Right lobe of liver (tissue), 6 donors: ENCODE measurements around the gene FTO. TPM values are rescaled to one million over a fixed set of nuclear protein-coding genes. Genes with fewer than 3 reads are reported as not detected.

Experiments
- ATAC-seq, 4 donors: fragments of 200-7000 bp; cut with Tn5 transposase; one replicate each; pipeline ENCODE4 v1.9.1; 2020; ENCODE audit warnings: mild to moderate bottlenecking in 4 of 4, moderate library complexity in 4 of 4
- DNase-seq, 3 donors: peaks; one replicate each; pipeline ENCODE4 v3.0.0-alpha.2; 2020
- H3K27ac ChIP-seq, 3 donors: fragments of 200-600 bp; one replicate each; pipeline ENCODE4 v1.8.0; 2022
- H3K27me3 ChIP-seq, 2 donors: fragments of 200-600 bp; one replicate each; pipeline ENCODE4 v1.8.0; 2022
- H3K36me3 ChIP-seq, 4 donors: fragments of 200-600 bp; sonication (generic) in 1 of 4; one replicate each; pipeline versions ENCODE4 v1.5.1 to v1.8.0; 2017 to 2022; ENCODE audit warnings: control low read depth in 1 of 4
- H3K4me1 ChIP-seq, 4 donors: fragments of 200-600 bp; sonication (generic) in 1 of 4; one replicate each; pipeline versions ENCODE4 v1.5.1 to v1.8.0; 2017 to 2022; ENCODE audit warnings: control low read depth in 1 of 4
- H3K4me3 ChIP-seq, 3 donors: fragments of 200-600 bp; one replicate each; pipeline ENCODE4 v1.8.0; 2022
- H3K9me3 ChIP-seq, 4 donors: fragments of 200-600 bp; sonication (generic) in 1 of 4; one replicate each; pipeline versions ENCODE4 v1.5.1 to v1.8.0; 2017 to 2022; ENCODE audit warnings: control low read depth in 1 of 4
- POLR2A ChIP-seq: fragments of 450-650 bp; IDR thresholded peaks from one replicate; pipeline ENCODE4 v1.6.1; 2017; ENCODE audit warnings: antibody characterized with exemption, mild to moderate bottlenecking
- WGBS: methylation state at CpG from one replicate; pipeline ENCODE4 v1.1.6; 2018; ENCODE audit warnings: low coverage, low lambda C conversion rate; ENCODE audit not compliant: insufficient coverage; ENCODE audit errors: missing lambda C conversion rate; 5-methylcytosine and 5-hydroxymethylcytosine counted together
- intact Hi-C, 2 donors: fragments of 100-400 bp; cut with DNase I; formaldehyde crosslinking; loops; one replicate each; pipeline versions ENCODE4 v1.11.2 to v1.14.1; 2022
- total RNA-seq, 6 experiments: library from RNA; depleted of rRNA in 2 of 6; stranded (reverse); fragments of >200 nt in 2 of 6; fragmentation: NEBNext Ultra II Directional in 3 of 6; extraction: Animal tissue kit (Norgen Biotek cat#: 25700) in 3 of 6; gene quantifications; one replicate each; pipeline versions ENCODE4 v1.1.0 to v1.2.4, GENCODE V29; 2016 to 2023
- TF ChIP-seq, protein P1 (sequence below), 4 donors: fragments of 200-600 bp in 3 of 4; fragments of 450-650 bp in 1 of 4; IDR thresholded peaks; one replicate each; pipeline versions ENCODE4 v1.5.1 to v1.8.0; 2016 to 2022; ENCODE audit warnings: antibody characterized with exemption in 4 of 4, mild to moderate bottlenecking in 2 of 4
- donor health status: DM: no; HTN: yes; CAD: no.
- donor health status: DM: no; HTN: no; CAD: no.
- donor health status: DM: no; HTN: no; CAD: no.
- donor health status: DM: no; HTN: yes; CAD: no.
- donor health status: DM: no; HTN: yes; CAD: no.

The FTO gene
- total RNA-seq, 6 experiments from 2014 or later = 28.9 to 51.6 (median 33.6) TPM

DNA sequence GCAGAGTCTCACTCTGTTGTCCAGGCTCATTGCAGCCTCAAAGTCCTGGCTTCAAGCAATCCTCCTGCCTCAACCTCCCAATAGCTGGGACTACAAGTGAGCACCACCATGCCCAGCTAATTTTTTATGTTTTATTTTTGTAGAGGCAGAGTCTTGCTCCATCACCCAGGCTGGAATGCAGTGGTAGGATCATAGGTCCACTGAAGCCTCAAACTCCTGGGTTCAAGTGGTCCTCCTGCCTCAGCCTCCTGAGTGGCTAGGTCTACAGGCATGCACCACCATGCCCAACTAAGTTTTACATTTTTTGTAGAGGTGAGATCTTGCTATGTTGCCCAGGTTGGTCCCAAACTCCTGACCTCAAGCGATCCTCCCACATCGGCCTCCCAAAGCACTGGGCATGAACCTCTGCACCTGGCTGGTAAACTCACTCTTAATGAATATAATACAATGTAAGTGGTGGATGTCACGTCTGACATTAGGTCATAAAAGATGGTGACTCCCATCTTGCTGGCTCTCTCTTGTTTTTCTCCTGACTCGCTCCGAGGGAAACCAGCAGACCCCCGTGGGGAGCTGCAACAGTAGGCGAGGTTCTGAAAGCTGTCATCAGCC lies 456.4 kb downstream of the FTO start:
- Histone ChIP-seq H3K9me3 (no peaks in the 10 kb centered on the region), H3K4me3 (no peak overlapping the region), H3K4me1 (peaks cover 0 to 6% (median 2%) of the 10 kb centered on the region in 4 donors), H3K27ac (no peak overlapping the region), H3K36me3 (no peaks in the 10 kb centered on the region), H3K27me3 (no peaks in the 10 kb centered on the region)
- intact Hi-C loops = no loop called here
- no peak for ATAC-seq
- peak in 1 of 3 donors; percentile 3 for DNase-seq
- TF ChIP-seq, protein P1, sequence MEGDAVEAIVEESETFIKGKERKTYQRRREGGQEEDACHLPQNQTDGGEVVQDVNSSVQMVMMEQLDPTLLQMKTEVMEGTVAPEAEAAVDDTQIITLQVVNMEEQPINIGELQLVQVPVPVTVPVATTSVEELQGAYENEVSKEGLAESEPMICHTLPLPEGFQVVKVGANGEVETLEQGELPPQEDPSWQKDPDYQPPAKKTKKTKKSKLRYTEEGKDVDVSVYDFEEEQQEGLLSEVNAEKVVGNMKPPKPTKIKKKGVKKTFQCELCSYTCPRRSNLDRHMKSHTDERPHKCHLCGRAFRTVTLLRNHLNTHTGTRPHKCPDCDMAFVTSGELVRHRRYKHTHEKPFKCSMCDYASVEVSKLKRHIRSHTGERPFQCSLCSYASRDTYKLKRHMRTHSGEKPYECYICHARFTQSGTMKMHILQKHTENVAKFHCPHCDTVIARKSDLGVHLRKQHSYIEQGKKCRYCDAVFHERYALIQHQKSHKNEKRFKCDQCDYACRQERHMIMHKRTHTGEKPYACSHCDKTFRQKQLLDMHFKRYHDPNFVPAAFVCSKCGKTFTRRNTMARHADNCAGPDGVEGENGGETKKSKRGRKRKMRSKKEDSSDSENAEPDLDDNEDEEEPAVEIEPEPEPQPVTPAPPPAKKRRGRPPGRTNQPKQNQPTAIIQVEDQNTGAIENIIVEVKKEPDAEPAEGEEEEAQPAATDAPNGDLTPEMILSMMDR (IDR thresholded peaks at IDR 0.05) = no peak
- no peak for TF ChIP-seq POLR2A
- 63% methylated on average over 2 of the region's 7 CpGs for WGBS

DNA sequence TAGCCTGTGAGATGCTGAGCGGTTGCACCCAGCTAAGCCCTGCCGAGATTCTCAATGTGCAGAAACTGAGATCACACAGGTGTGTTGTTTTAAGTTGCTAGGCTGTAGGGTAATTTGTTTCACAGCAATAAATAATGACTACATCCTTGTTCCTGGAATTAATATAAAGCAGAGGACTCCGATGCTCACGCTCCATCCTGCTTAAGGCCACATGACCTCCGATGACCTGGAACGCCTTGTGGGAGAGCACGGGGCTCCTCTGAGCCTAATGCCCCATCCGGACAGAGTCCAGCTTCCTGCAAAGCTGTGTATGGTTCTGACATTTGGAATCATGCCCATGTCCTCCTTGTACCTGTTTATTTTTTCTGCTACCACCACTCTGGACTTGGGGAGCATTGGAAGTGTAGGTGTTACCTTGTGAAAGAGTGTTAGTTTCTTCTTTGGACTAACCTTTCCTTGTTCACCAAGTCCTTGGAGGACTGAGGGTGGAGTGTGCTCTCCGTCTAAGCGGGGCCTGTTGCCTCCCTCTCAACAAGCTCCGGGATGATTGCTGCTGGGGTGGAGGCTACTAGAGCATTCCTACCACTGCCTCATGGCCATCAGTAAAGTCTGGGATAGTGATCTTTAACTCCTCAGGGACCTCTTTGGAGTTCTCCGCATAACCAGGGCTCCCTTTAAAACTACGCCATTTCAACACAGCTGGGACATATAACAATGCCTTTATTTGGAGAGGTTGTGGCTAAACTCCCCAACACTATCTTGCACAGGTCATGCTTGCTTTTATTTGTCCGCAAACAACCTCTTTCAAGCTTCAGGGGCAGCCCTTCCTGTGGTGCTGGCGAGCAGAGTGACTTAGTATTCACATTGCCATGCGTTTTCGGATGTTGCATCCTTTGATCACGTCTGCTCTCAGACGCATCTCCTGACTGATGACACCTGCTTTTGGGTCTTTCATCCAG lies 457.3 kb downstream of the FTO start:
- DNase-seq (peak in 1 of 3 donors; percentile 36), ATAC-seq (peak in 1 of 4 donors; percentile 35)
- intact Hi-C loops = no loop called here
- no peaks in the 10 kb centered on the region for H3K9me3 ChIP-seq
- H3K4me3 ChIP-seq = no peak overlapping the region
- H3K36me3 ChIP-seq = no peaks in the 10 kb centered on the region
- H3K4me1 ChIP-seq = peaks cover 0 to 14% (median 6%) of the 10 kb centered on the region in 4 donors
- TF ChIP-seq, protein P1 (IDR thresholded peaks at IDR 0.05) = no peak
- no peak for TF ChIP-seq POLR2A
- H3K27me3 ChIP-seq = no peaks in the 10 kb centered on the region
- no peak overlapping the region for H3K27ac ChIP-seq
- WGBS = 72% methylated on average over 12 of the region's 19 CpGs

DNA sequence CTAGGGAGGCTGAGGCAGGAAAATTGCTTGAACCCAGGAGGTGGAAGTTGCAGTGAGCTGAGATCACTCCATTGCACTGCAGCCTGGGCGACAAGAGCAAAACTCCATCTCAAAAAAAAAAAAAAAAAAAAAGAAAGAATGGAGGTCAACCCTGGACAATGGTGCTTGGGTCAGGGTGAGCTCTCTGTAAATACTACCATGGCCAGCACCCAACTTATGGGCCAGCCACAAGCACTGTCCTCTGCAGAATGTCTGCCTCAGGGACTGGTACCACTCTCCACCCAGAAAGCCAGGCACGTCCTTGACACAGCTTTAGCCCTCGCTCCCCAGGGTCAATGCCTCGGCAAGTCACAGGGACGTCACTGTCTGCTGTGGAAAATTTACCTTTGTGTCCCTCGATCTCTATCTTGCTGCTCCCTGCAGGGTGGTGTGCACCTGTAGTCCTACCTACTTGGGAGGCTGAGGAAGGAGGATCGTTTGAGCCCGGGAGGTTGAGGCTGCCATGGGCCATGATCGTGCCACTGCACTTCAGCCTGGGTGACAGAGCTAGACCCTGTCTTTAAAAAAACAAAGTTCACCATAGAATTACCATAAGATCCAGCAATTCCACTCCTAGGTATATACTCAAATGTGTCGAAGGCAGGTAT lies 459.4 kb downstream of the FTO start:
- 82% methylated on average over 6 of the region's 10 CpGs for WGBS
- intact Hi-C loops = no loop called here
- Histone ChIP-seq H3K4me3 (no peak overlapping the region), H3K4me1 (peaks cover 0 to 14% (median 6%) of the 10 kb centered on the region in 4 donors), H3K36me3 (no peaks in the 10 kb centered on the region), H3K27ac (no peak overlapping the region), H3K27me3 (no peaks in the 10 kb centered on the region), H3K9me3 (no peaks in the 10 kb centered on the region)
- DNase-seq = peak in 1 of 3 donors; percentile 22
- no peak for ATAC-seq
- TF ChIP-seq, protein P1 (IDR thresholded peaks at IDR 0.05) = no peak
- TF ChIP-seq POLR2A = no peak

DNA sequence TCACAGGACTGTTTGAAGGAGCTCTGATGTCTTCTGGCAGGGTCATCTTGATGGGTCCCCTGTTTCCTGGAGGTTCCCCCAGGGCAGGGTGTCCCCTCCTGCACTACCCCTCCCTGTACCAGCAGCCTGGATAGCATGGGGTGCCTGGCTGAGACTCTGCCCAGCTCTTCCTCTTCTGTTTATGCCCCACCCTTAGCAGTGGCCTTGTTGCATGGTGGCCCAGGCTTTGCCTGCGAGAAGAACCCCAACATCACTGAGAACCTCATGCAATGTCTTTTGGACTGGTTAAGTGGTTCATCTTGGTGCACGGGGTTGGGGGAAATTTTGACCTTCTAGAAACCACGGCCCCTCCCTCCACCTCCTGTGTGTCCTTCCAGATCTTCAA lies 460.8 kb downstream of the FTO start:
- Histone ChIP-seq H3K4me1 (peaks cover 0 to 14% (median 6%) of the 10 kb centered on the region in 4 donors), H3K36me3 (no peaks in the 10 kb centered on the region), H3K4me3 (no peak overlapping the region), H3K27ac (peak overlapping the region in 1 of 3 donors; percentile 47), H3K9me3 (no peaks in the 10 kb centered on the region), H3K27me3 (no peaks in the 10 kb centered on the region)
- ATAC-seq (no peak), DNase-seq (no peak)
- intact Hi-C loops = no loop called here
- TF ChIP-seq, protein P1 (IDR thresholded peaks at IDR 0.05) = no peak
- TF ChIP-seq POLR2A = no peak
- WGBS = 64% methylated on average over 3 of the region's 3 CpGs
